Measurements from ENCODE around the gene WDR33.
"Not testable (repeated sequence)": the region's sequence is repeated elsewhere in the genome, so short reads cannot be mapped to it uniquely, and the experiment has no call there.

WDR33 gene

DNA sequence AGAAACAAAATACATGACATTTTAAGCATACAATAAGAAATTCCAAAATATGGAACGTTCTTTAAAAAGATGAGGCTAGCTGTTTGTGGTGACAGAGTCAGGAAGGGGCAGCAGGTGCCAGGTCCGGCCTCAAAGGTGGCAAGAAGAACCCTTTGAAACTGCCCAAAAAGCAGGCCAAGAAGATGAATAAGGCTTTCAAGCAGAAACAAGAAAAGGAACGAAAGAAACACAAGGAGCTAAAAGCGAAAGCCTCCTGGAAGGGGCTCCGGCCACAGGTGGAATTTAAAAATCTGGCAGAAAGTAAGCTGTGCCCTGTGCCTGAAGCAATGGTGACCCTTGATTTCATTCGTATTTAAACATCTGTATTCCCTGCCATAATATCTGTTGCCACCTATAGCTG, 5.5 kb downstream of the WDR33 start:
- Histone ChIP-seq H3F3A (ENCODE audit: insufficient read depth, low read length) (peaks cover 37% of the 10 kb centered on the region), H3K9me3 (replicated peaks; ENCODE audit: insufficient read depth, low read length) (no peaks in the 10 kb centered on the region), H4K20me1 (ENCODE audit: insufficient read depth, low read length) (peaks cover 62% of the 10 kb centered on the region; the same call in 1 of the 2 replicates), H3K27ac (ENCODE audit: low read length) (peak overlapping the region; percentile 50; the same call in 1 of the 2 replicates), H3K4me3 (ENCODE audit: low read length) (peak overlapping the region; percentile 11; the same call in 1 of the 2 replicates), H3K4me1 (ENCODE audit: low read length) (peaks cover 55% of the 10 kb centered on the region), H3K79me2 (ENCODE audit: low read length) (peaks cover 99% of the 10 kb centered on the region), H3K36me3 (replicated peaks; ENCODE audit: insufficient read depth, low read length) (0 out of 2 replicates have a peak, but pooled peaks cover 3% of the 10 kb centered on the region), H3K4me2 (ENCODE audit: low read depth, low read length) (peak overlapping the region; percentile 58), H3K9ac (ENCODE audit: low read length) (no peak overlapping the region), H3K9me2 (replicated peaks; ENCODE audit: insufficient read depth, low read length) (no peaks in the 10 kb centered on the region), H3K27me3 (replicated peaks; ENCODE audit: insufficient read depth, low read length) (no peaks in the 10 kb centered on the region), H2AFZ (ENCODE audit: low read length) (no peak overlapping the region)
- TF ChIP-seq, protein P1, sequence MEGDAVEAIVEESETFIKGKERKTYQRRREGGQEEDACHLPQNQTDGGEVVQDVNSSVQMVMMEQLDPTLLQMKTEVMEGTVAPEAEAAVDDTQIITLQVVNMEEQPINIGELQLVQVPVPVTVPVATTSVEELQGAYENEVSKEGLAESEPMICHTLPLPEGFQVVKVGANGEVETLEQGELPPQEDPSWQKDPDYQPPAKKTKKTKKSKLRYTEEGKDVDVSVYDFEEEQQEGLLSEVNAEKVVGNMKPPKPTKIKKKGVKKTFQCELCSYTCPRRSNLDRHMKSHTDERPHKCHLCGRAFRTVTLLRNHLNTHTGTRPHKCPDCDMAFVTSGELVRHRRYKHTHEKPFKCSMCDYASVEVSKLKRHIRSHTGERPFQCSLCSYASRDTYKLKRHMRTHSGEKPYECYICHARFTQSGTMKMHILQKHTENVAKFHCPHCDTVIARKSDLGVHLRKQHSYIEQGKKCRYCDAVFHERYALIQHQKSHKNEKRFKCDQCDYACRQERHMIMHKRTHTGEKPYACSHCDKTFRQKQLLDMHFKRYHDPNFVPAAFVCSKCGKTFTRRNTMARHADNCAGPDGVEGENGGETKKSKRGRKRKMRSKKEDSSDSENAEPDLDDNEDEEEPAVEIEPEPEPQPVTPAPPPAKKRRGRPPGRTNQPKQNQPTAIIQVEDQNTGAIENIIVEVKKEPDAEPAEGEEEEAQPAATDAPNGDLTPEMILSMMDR (IDR thresholded peaks at IDR 0.05; ENCODE audit: low read length): no peak
- TF ChIP-seq EZH2phosphoT487 (IDR thresholded peaks at IDR 0.05; ENCODE audit: low read length): no peak
- no peak for TF ChIP-seq EZH2 (optimal IDR thresholded peaks at IDR 0.05; ENCODE audit: low read depth, low read length)
- DNase-seq: peak; percentile 63

DNA sequence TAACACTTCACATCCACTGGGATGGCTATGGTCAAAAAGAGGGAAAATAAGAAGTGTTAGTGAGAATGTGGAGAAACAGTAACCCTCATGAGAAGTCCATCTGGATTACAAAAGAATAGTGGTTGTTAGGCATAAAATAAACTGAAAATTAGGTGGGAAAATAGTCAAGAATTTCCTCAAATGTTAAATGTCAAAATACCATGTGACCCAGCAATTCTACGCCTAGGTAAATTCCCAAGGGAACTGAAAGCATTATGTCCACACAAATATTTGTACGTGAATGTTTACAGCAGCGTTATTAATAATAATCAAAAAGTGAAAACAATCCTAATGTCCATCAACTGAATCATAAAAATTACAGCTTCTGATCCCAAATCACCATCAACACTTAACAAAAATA, 11.0 kb downstream of the WDR33 start:
- H3K27me3 ChIP-seq (replicated peaks; ENCODE audit: insufficient read depth, low read length): no peaks in the 10 kb centered on the region
- no peak overlapping the region for H2AFZ ChIP-seq (ENCODE audit: low read length)
- H3K36me3 ChIP-seq (replicated peaks; ENCODE audit: insufficient read depth, low read length): 0 out of 2 replicates have a peak, but pooled peaks cover 3% of the 10 kb centered on the region
- peaks cover 34% of the 10 kb centered on the region for H3K4me1 ChIP-seq (ENCODE audit: low read length)
- no peak overlapping the region for H3K27ac ChIP-seq (ENCODE audit: low read length)
- no peak for TF ChIP-seq EZH2 (optimal IDR thresholded peaks at IDR 0.05; ENCODE audit: low read depth, low read length)
- TF ChIP-seq, protein P1 (IDR thresholded peaks at IDR 0.05; ENCODE audit: low read length): no peak
- TF ChIP-seq EZH2phosphoT487 (IDR thresholded peaks at IDR 0.05; ENCODE audit: low read length): no peak
- no peaks in the 10 kb centered on the region for H3K9me2 ChIP-seq (replicated peaks; ENCODE audit: insufficient read depth, low read length)
- no peak overlapping the region for H3K4me2 ChIP-seq (ENCODE audit: low read depth, low read length)
- no peaks in the 10 kb centered on the region for H3K9me3 ChIP-seq (replicated peaks; ENCODE audit: insufficient read depth, low read length)
- H3F3A ChIP-seq (ENCODE audit: insufficient read depth, low read length): peaks cover 9% of the 10 kb centered on the region; the same call in 1 of the 2 replicates
- peaks cover 100% of the 10 kb centered on the region for H3K79me2 ChIP-seq (ENCODE audit: low read length)
- H3K9ac ChIP-seq (ENCODE audit: low read length): no peak overlapping the region
- no peak overlapping the region for H3K4me3 ChIP-seq (ENCODE audit: low read length)
- no peak for DNase-seq
- H4K20me1 ChIP-seq (ENCODE audit: insufficient read depth, low read length): peaks cover 65% of the 10 kb centered on the region

DNA sequence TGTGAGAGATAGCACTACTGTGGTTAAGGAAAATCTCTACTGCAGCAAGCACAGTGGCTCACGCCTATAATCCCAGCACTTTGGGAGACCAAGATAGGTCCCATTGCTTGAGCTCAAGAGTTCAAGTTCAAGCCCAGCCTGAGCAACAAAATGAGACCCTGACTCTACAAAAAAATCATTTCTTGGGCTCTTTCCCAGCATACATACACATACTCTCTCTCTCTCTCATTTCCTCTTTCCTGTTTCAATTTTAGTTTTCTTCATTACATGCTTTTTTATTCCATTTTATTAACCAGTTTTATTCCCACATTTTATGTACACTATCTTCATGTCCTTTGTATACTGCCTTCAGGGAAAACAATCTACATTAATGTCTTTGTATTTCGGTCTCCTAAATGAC, 14.6 kb downstream of the WDR33 start:
- TF ChIP-seq, protein P1 (IDR thresholded peaks at IDR 0.05; ENCODE audit: low read length): no peak
- TF ChIP-seq EZH2 (optimal IDR thresholded peaks at IDR 0.05; ENCODE audit: low read depth, low read length) (no peak), EZH2phosphoT487 (IDR thresholded peaks at IDR 0.05; ENCODE audit: low read length) (no peak)
- Histone ChIP-seq H2AFZ (ENCODE audit: low read length) (no peak overlapping the region), H4K20me1 (ENCODE audit: insufficient read depth, low read length) (peaks cover 65% of the 10 kb centered on the region), H3K27ac (ENCODE audit: low read length) (no peak overlapping the region), H3K4me2 (ENCODE audit: low read depth, low read length) (no peak overlapping the region), H3K79me2 (ENCODE audit: low read length) (peaks cover 100% of the 10 kb centered on the region), H3K27me3 (replicated peaks; ENCODE audit: insufficient read depth, low read length) (no peaks in the 10 kb centered on the region), H3K4me3 (ENCODE audit: low read length) (no peak overlapping the region), H3K4me1 (ENCODE audit: low read length) (peaks cover 20% of the 10 kb centered on the region), H3K36me3 (replicated peaks; ENCODE audit: insufficient read depth, low read length) (no peaks in the 10 kb centered on the region), H3K9me3 (replicated peaks; ENCODE audit: insufficient read depth, low read length) (no peaks in the 10 kb centered on the region), H3F3A (ENCODE audit: insufficient read depth, low read length) (0 out of 2 replicates have a peak, but pooled peaks cover 4% of the 10 kb centered on the region), H3K9ac (ENCODE audit: low read length) (no peak overlapping the region), H3K9me2 (replicated peaks; ENCODE audit: insufficient read depth, low read length) (no peaks in the 10 kb centered on the region)
- DNase-seq: no peak

DNA sequence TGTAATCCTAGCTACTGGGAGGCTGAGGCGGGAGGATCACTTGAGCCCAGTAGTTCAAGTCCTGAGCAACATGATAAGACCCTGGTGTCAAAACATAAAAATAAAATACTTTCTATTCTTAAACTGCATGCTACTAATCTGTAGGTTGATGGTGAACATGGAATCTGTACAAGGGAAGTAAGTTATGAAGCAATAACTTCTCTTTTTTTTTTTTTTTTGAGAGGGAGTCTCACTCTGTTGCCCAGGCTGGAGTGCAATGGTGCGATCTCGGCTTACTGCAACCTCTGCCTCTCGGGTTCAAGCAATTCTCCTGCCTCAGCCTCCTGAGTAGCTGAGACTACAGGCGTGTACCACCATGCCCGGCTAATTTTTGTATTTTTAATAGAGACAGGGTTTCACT, 16.1 kb downstream of the WDR33 start:
- H3K4me2 ChIP-seq (ENCODE audit: low read depth, low read length); H3K27me3 ChIP-seq (replicated peaks; ENCODE audit: insufficient read depth, low read length); H3K9me3 ChIP-seq (replicated peaks; ENCODE audit: insufficient read depth, low read length); H3K36me3 ChIP-seq (replicated peaks; ENCODE audit: insufficient read depth, low read length); H3K27ac ChIP-seq (ENCODE audit: low read length); H3K4me3 ChIP-seq (ENCODE audit: low read length); H3K9me2 ChIP-seq (replicated peaks; ENCODE audit: insufficient read depth, low read length); H3F3A ChIP-seq (ENCODE audit: insufficient read depth, low read length); H3K4me1 ChIP-seq (ENCODE audit: low read length); H3K9ac ChIP-seq (ENCODE audit: low read length); H2AFZ ChIP-seq (ENCODE audit: low read length); DNase-seq: not testable (repeated sequence)
- Histone ChIP-seq H4K20me1 (ENCODE audit: insufficient read depth, low read length) (peaks cover 68% of the 10 kb centered on the region), H3K79me2 (ENCODE audit: low read length) (peaks cover 100% of the 10 kb centered on the region)
